Activated CD8-positive, alpha-beta memory T cell treated with anti-CD3 and anti-CD28 coated beads for 1 hour (primary cell): ENCODE data around the gene TTC28.

Source experiments
- DNase-seq, 2 donors: peaks; one replicate each; pipeline ENCODE4 v3.0.0-alpha.2; 2020; ENCODE audit warnings: low read depth in 1 of 2; ENCODE audit errors: extremely low read depth in 1 of 2

Gene TTC28

DNA sequence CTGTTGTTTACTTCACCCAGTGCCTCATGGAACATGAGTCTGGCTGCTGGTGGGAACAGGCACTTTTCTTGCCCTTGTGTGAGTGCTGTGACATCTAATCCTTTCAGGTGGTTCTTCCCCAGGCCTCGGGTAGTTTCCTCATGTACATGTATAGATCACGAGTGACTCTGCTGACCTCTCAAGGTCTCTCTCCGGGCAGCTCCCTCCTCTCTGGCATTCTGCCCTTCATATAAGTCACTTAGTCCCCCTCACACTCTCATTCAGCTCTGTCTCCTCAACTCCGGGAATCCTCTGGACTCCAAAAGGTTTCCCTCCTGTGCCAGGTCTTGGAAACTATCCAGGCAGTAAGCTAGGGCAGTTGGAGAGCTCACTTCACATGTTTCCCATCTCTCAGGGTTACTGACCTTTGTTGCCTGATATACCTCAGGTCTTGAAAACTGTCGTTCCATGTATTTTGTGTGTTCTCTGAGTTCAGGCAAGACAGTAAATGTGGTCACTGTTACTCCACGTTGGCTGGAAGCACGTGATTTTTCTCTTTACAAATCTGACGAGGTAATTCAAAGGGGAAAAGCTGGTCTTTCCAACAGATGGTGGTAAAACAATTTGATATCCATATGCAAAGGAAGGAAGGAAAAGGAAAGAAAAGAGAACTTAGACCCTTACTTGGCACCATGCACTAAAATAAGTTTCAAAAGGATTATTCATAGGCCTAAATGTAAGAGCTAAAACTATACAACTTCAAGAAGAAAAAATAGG lies 720.1 kb downstream of the TTC28 start:
- no peak for DNase-seq

- no peak for DNase-seq
Observed at GRCh38 chr22:27952779-27953178, 726.9 kb downstream of the TTC28 start.

GRCh38 chr22:27952091-27952490 lies 727.5 kb downstream of the TTC28 start:
- DNase-seq: no peak

DNA sequence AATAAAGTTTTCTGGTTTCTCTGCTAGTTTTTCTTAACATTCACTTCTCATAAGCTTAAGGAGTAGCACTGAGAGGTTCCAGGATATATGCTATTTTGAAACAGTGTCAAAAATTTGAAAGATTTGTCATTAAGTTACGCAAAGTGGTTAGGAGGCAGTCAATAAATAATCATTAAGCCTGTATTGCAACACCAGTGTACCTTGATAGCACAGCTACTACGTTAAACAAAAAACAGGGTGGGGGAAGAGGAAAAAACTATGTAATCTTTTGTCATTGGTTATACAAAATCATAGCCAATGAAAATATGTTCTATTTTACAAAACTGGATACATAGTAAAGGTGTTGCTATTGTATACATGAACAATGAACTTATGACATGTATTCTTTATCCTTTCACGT lies 730.2 kb downstream of the TTC28 start:
- DNase-seq: no peak

DNA sequence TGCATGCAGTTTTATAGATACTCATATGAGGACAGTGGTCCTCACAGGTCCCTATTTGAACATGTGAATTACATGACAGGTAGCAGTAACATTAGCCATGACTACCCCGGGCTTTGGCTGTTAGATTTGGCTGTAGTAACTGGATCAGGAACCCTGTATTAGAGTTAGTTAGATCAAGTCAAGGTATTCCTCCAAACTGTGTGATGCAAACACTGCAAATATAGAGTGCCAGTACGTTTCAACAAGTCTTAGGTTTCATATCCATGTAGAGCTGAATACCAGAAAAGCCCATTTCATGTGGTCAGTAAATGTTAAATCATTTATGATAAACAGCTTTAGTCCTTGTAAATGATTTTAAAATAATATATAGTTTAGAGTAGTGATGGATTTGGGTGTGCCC lies 731.1 kb downstream of the TTC28 start:
- DNase-seq: no peak

DNA sequence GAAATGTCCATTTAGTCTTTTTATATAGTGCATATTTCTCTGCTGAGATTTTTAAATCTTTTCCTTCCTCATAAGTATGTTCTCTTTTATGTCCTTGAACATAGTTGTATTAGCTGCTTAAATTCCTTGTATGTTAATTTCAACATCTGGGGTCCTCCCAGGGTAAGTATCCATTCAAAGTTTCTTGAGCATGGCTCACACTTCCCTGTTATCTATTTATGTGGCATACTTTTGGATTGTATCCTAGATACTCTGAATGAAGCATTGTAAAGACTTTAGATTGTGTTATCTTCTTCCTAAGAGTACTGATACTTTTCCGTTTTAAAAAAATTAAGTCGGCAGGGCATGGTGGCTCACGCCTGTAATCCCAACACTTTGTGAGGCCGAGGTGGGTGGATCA lies 732.2 kb downstream of the TTC28 start:
- no peak for DNase-seq

GRCh38 chr22:27941143-27941542 lies 738.5 kb downstream of the TTC28 start:
- no peak for DNase-seq

DNA sequence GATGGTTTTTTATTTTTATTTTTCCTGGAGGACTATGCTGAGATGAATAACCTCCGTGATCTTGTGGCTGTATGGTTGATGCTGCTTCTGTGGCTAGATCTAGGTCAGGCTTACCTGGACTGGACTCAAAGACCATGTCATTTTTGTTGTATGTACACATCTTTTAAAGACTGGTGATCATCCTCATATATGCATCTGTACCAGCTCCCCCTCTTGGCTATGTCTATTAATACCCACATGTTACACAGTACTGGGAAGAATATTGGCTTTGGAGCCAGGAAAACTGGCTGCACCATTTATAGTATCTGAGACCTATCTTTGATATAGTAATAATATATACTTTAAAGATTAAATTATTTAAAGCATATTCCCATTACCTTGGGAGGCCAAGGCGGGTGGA lies 742.2 kb downstream of the TTC28 start:
- DNase-seq: no peak

GRCh38 chr22:27935897-27936296 lies 743.7 kb downstream of the TTC28 start:
- DNase-seq: no peak

DNA sequence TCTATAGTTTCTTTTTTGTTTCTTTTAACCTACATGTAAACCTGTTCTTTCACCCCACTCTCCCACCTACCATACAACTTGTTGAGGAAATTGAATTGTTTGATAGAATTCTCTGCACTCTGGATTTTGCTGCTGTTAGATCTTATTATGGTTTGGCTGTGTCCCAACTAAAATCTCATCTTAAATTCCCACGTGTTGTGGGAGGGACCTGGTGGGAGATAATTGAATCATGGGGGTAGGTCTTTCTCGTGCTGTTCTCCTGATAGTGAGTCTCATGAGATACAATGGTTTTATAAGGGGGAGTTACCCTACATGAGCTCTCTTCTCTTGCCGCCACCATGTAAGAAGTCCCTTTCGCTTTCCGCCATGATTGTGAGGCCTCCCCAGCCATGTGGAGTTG lies 745.6 kb downstream of the TTC28 start:
- DNase-seq: no peak

DNA sequence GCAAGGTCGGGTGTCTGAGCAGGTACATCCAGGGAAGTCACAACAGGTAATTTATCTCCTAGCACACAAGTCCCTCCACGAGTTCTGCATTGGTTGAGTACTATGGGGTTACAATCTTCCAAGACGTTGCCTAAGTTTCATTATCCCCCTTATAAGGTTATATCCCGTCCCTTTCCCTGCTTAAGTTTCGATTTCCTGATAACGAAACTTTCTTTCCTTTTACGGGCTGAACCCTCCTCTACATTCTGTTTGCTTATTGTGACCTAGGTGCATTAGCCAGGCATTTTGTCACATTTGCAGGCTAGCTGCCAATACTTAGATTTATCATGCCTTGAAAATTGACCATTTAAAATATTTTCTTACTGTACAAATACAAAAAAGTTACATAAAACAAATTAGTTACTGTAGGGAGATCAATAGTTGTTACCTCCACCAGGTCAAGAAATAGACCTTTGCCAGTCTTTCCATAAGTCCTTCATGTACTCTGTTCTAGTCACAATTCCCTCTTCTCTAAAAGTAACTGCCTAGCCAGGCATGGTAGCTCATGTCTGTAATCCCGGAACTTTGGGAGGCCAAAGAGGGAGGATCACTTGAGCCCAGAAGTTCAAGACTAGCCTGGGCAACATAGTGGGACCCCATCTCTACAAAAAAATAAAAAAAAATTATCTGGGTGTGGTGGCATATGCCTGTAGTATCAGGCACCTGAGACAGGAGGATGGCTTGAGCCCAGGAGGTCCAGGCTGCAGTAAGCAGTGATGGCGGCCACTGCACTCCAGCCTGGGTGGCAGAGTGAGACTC lies 746.3 kb downstream of the TTC28 start:
- no peak for DNase-seq

DNA sequence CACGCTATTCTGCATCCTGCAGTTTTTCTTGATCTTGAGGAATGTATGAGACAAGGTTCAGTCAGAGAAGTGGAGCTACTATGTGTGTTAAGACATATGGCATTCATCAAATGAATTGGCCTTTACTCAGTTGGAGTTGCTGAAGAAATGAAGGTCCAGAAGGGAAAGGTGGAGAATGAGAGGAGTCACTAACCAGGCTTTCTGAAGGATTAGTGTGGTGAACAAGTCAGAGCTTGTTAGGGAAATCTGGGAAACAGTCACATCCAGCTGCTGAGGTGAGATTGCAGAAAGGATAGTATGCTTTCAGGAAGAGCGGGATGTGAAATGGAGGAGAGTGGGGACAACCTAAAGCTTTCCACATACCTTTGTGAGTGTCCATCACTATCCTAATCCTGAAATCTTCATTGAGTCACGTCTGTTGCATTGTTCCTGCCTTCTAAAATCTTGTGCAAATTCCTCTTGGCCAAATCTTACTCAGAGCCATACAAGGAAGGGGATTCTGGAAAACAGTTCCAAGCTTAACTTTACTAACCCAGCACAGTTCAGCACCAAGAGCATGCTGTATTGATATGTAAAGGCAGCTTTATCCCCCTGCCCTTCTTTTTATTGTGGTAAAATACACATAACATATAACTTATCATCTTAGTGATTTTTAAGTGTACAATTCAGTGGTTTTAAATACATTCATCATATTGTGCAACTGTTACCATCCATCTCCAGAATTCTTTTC lies 749.1 kb downstream of the TTC28 start:
- DNase-seq: no peak
